Hypothalamus (tissue), 51 donors: ENCODE results near the gene FOLR2.
"Not testable (repeated sequence)": the region's sequence is repeated elsewhere in the genome, so short reads cannot be mapped to it uniquely, and the experiment has no call there.

Source experiments
- DNase-seq, 51 donors: peaks; one replicate each; lab custom pipeline; 2025; lab: John Stamatoyannopoulos, UW

The FOLR2 gene

GRCh38 chr11:72216638-72217037 lies at the start of gene FOLR2:
FOLR2 (plus strand) TSS chr11:72216794; CDS start chr11:72218585, 1,791 bp downstream.
- DNase-seq = no peak

GRCh38 chr11:72169046-72169555 lies 47.5 kb upstream of the FOLR2 start:
- DNase-seq = not testable (repeated sequence)

GRCh38 chr11:72169754-72170153 lies 46.8 kb upstream of the FOLR2 start:
- peak in 21 of 51 donors; percentile 5 to 66 (median 33) for DNase-seq

- not testable (repeated sequence) for DNase-seq
Observed at GRCh38 chr11:72172043-72172442, 44.6 kb upstream of the FOLR2 start.

- no peak for DNase-seq
Observed at GRCh38 chr11:72173291-72173690, 43.3 kb upstream of the FOLR2 start.

GRCh38 chr11:72174302-72175070 lies 42.1 kb upstream of the FOLR2 start:
- no peak for DNase-seq

GRCh38 chr11:72177656-72178055 lies 38.9 kb upstream of the FOLR2 start:
- DNase-seq = no peak

- DNase-seq = no peak
Observed at GRCh38 chr11:72179049-72179803, 37.4 kb upstream of the FOLR2 start.

- no peak for DNase-seq
Observed at GRCh38 chr11:72179804-72180396, 36.7 kb upstream of the FOLR2 start.

GRCh38 chr11:72180892-72181552 lies 35.6 kb upstream of the FOLR2 start:
- DNase-seq = peak in 1 of 51 donors; percentile 16

GRCh38 chr11:72181553-72181958 lies 35.0 kb upstream of the FOLR2 start:
- not testable (repeated sequence) for DNase-seq

- no peak for DNase-seq
Observed at GRCh38 chr11:72188267-72188666, 28.3 kb upstream of the FOLR2 start.

GRCh38 chr11:72189455-72190250 lies 26.9 kb upstream of the FOLR2 start:
- DNase-seq = peak in 15 of 51 donors; percentile 4 to 49 (median 24)

GRCh38 chr11:72190631-72191071 lies 25.9 kb upstream of the FOLR2 start:
- DNase-seq = no peak

- DNase-seq = no peak
Observed at GRCh38 chr11:72191961-72192381, 24.6 kb upstream of the FOLR2 start, which contains the start of gene FOLR1. FOLR1 (plus strand) TSS chr11:72192140; CDS start chr11:72192174, 34 bp downstream.

- DNase-seq = no peak
Observed at GRCh38 chr11:72195518-72196270, 20.9 kb upstream of the FOLR2 start.

- not testable (repeated sequence) for DNase-seq
Observed at GRCh38 chr11:72201445-72201844, 15.1 kb upstream of the FOLR2 start.

- no peak for DNase-seq
Observed at GRCh38 chr11:72202571-72202970, 14.0 kb upstream of the FOLR2 start.

GRCh38 chr11:72203163-72203562 lies 13.4 kb upstream of the FOLR2 start:
- no peak for DNase-seq
